A549 (cell line): ENCODE results near the gene CAPN2. TPM values are rescaled to one million over a fixed set of nuclear protein-coding genes. Genes with fewer than 3 reads are reported as not detected.

Source experiments
- ATAC-seq, 2 experiments: fragments of 200-7000 bp in 1 of 2; fragments of >200 bp in 1 of 2; cut with Nextera tagmentation in 1 of 2; cut with Tn5 transposase in 1 of 2; 3 replicates each; pipeline versions ENCODE4 v1.8.0 to v1.9.1; 2018 to 2020; ENCODE audit warnings: mild to moderate bottlenecking in 1 of 2, moderate library complexity in 1 of 2
- CTCF ChIA-PET: fragments of 300-600 bp; sonication (Branson Sonifier 250); formaldehyde crosslinking; extraction: SDS; loops from one replicate; lab custom pipeline; 2021; ENCODE audit warnings: antibody characterized with exemption, inconsistent platforms; lab: Yijun Ruan, JAX
- POLR2A ChIA-PET: fragments of 350-600 bp; formaldehyde crosslinking; extraction: SDS; loops from one replicate; lab custom pipeline; 2021; ENCODE audit warnings: antibody characterized with exemption, inconsistent platforms; lab: Yijun Ruan, JAX
- DNase-seq, 2 experiments: peaks; one replicate each; pipeline versions ENCODE4 v3.0.0 to v3.0.0-alpha.2; 2011 to 2016; ENCODE audit warnings: low read depth in 1 of 2, low spot score in 1 of 2
- FAIRE-seq: peaks from 2 replicates; lab custom pipeline; 2011; peaks lifted over from hg19 to GRCh38; lab: Jason Lieb, UNC
- H3K27ac ChIP-seq, 2 experiments: fragments of >200 bp; sonication (Bioruptor Twin); formaldehyde crosslinking; 3 replicates each; pipeline ENCODE4 v1.5.1; 2016 to 2017
- H3K4me1 ChIP-seq: fragments of >200 bp; sonication (Bioruptor Twin); formaldehyde crosslinking; 3 replicates; pipeline ENCODE4 v1.6.1; 2016
- H3K4me2 ChIP-seq: fragments of >200 bp; sonication (Bioruptor Twin); formaldehyde crosslinking; 3 replicates; pipeline ENCODE4 v1.6.1; 2016
- H3K4me3 ChIP-seq: fragments of >200 bp; sonication (Bioruptor Twin); formaldehyde crosslinking; 3 replicates; pipeline ENCODE4 v1.5.1; 2016
- H3K9me3 ChIP-seq: fragments of >200 bp; sonication (Bioruptor Twin); formaldehyde crosslinking; 3 replicates; pipeline ENCODE4 v1.6.1; 2016
- ATOH8 ChIP-seq: fragments of 250-450 bp; sonication (Bioruptor Pico); IDR thresholded peaks from 2 replicates; pipeline ENCODE4 v1.5.0; 2020; ENCODE audit warnings: low read depth, mild to moderate bottlenecking, moderate library complexity
- BCL3 ChIP-seq: fragments of >200 bp; sonication (Bioruptor Twin); formaldehyde crosslinking; IDR thresholded peaks from 3 replicates; pipeline ENCODE4 v1.6.1; 2016
- CBX8 ChIP-seq: fragments of 200-600 bp; sonication (generic); IDR thresholded peaks from 2 replicates; pipeline ENCODE4 v1.6.1; 2016
- CEBPB ChIP-seq, 2 experiments: fragments of >200 bp in 1 of 2; sonication (Bioruptor Twin) in 1 of 2; formaldehyde crosslinking in 1 of 2; IDR thresholded peaks; 2 replicates each; pipeline ENCODE4 v1.6.1; 2012 to 2016
- CHD2 ChIP-seq: fragments of 150-350 bp; IDR thresholded peaks from 2 replicates; pipeline ENCODE4 v1.6.1; 2014; ENCODE audit warnings: low read length; ENCODE audit not compliant: partially characterized antibody
- CHD4 ChIP-seq: fragments of 200-600 bp; sonication (generic); IDR thresholded peaks from 2 replicates; pipeline ENCODE4 v1.6.1; 2016; ENCODE audit warnings: antibody characterized with exemption, mild to moderate bottlenecking, borderline replicate concordance
- EHF ChIP-seq: fragments of 250-450 bp; sonication (Bioruptor Pico); IDR thresholded peaks from 2 replicates; pipeline ENCODE4 v1.5.0; 2020; ENCODE audit warnings: mild to moderate bottlenecking
- EHMT2 ChIP-seq: fragments of 200-600 bp; sonication (generic); IDR thresholded peaks from 2 replicates; pipeline ENCODE4 v1.6.1; 2016; ENCODE audit warnings: antibody characterized with exemption, low read depth, mild to moderate bottlenecking, moderate library complexity
- ESRRA ChIP-seq: fragments of 150-350 bp; IDR thresholded peaks from 2 replicates; pipeline ENCODE4 v1.6.1; 2014; ENCODE audit warnings: mild to moderate bottlenecking, low read length, borderline replicate concordance
- FOSB ChIP-seq: fragments of 250-450 bp; sonication (Bioruptor Pico); IDR thresholded peaks from 2 replicates; pipeline ENCODE4 v1.5.0; 2020; ENCODE audit warnings: mild to moderate bottlenecking, moderate library complexity
- FOXS1 ChIP-seq: fragments of 250-450 bp; sonication (Bioruptor Pico); IDR thresholded peaks from 2 replicates; pipeline ENCODE4 v1.5.0; 2020; ENCODE audit warnings: mild to moderate bottlenecking, moderate library complexity
- HDAC2 ChIP-seq: fragments of 200-600 bp; sonication (generic); IDR thresholded peaks from 2 replicates; pipeline ENCODE4 v1.6.1; 2016
- HOXB13 ChIP-seq: fragments of 250-450 bp; sonication (Bioruptor Pico); IDR thresholded peaks from 2 replicates; pipeline ENCODE4 v1.5.0; 2020; ENCODE audit warnings: low read depth, mild to moderate bottlenecking, moderate library complexity
- HOXB5 ChIP-seq: fragments of 250-450 bp; sonication (Bioruptor Pico); IDR thresholded peaks from 2 replicates; pipeline ENCODE4 v1.5.0; 2020; ENCODE audit warnings: mild to moderate bottlenecking, moderate library complexity
- JUN ChIP-seq, 2 experiments: fragments of >200 bp; sonication (Bioruptor Twin); formaldehyde crosslinking; IDR thresholded peaks; 2 replicates in 1 of 2; 3 replicates in 1 of 2; pipeline ENCODE4 v1.6.1; 2016 to 2017
- KDM1A ChIP-seq: fragments of 200-600 bp; sonication (generic); IDR thresholded peaks from 2 replicates; pipeline ENCODE4 v1.6.1; 2016; ENCODE audit warnings: low read depth, mild to moderate bottlenecking
- KDM5A ChIP-seq: fragments of 200-600 bp; sonication (generic); IDR thresholded peaks from 2 replicates; pipeline ENCODE4 v1.6.1; 2016; ENCODE audit warnings: antibody characterized with exemption, mild to moderate bottlenecking
- MAZ ChIP-seq: fragments of 150-350 bp; IDR thresholded peaks from 2 replicates; pipeline ENCODE4 v1.6.1; 2014; ENCODE audit warnings: antibody characterized with exemption, low read depth, low read length, borderline replicate concordance
- NFE2L2 ChIP-seq: fragments of 150-350 bp; conservative IDR thresholded peaks from 2 replicates; pipeline ENCODE4 v1.6.1; 2014; ENCODE audit warnings: low read length
- NPAS2 ChIP-seq: fragments of 250-450 bp; sonication (Bioruptor Pico); IDR thresholded peaks from 2 replicates; pipeline ENCODE4 v1.8.0; 2022; ENCODE audit warnings: mild to moderate bottlenecking, moderate library complexity, borderline replicate concordance
- NR3C1 ChIP-seq: fragments of >200 bp; sonication (Bioruptor Twin); formaldehyde crosslinking; IDR thresholded peaks from 3 replicates; pipeline ENCODE4 v1.6.1; 2017
- POLR2A ChIP-seq: IDR thresholded peaks from 2 replicates; pipeline ENCODE4 v1.6.1; 2012; ENCODE audit warnings: mild to moderate bottlenecking, low read length
- RCOR1 ChIP-seq: fragments of 150-350 bp; IDR thresholded peaks from 2 replicates; pipeline ENCODE4 v1.6.1; 2014; ENCODE audit warnings: antibody characterized with exemption, low read length, low read depth
- RFX5 ChIP-seq: fragments of 450-650 bp; IDR thresholded peaks from 2 replicates; pipeline ENCODE4 v1.7.1; 2014; ENCODE audit warnings: antibody characterized with exemption, mild to moderate bottlenecking, moderate library complexity
- SREBF2 ChIP-seq: fragments of 450-650 bp; IDR thresholded peaks from 2 replicates; pipeline ENCODE4 v1.6.1; 2014; ENCODE audit warnings: mild to moderate bottlenecking, moderate library complexity
- TFCP2L1 ChIP-seq: fragments of 250-450 bp; sonication (Bioruptor Pico); IDR thresholded peaks from 2 replicates; pipeline ENCODE4 v1.5.0; 2021; ENCODE audit warnings: mild to moderate bottlenecking
- TP53 ChIP-seq: fragments of 250-450 bp; sonication (Bioruptor Pico); IDR thresholded peaks from 2 replicates; pipeline ENCODE4 v1.5.0; 2021; ENCODE audit warnings: mild to moderate bottlenecking, moderate library complexity
- ZC3H11A ChIP-seq: fragments of 450-650 bp; IDR thresholded peaks from 2 replicates; pipeline ENCODE4 v1.6.1; 2014; ENCODE audit warnings: antibody characterized with exemption, mild to moderate bottlenecking
- WGBS: methylation state at CpG from one replicate; pipeline ENCODE4 v1.1.6; 2017; ENCODE audit errors: missing lambda C conversion rate; 5-methylcytosine and 5-hydroxymethylcytosine counted together
- polyA plus RNA-seq, 4 experiments: library from polyadenylated mRNA; depleted of rRNA in 3 of 4; stranded (reverse); fragments of >200 nt; fragmentation: RNase III in 1 of 4; extraction: RNeasy Plus Mini Kit Qiagen cat#74134 plus additional on column Dnase treatment in 1 of 4; gene quantifications; 2 replicates in 3 of 4; 3 replicates in 1 of 4; pipeline ENCODE4 v1.2.3, GENCODE V29; 2011 to 2017

CAPN2 gene
- polyA plus RNA-seq, 2 of the 4 experiments (the other 2 are of a cell fraction), result 199 to 300 TPM

GRCh38 chr1:223727541-223727940 is 15.2 kb downstream of the CAPN2 start:
- ChIA-PET POLR2A (interaction anchor here (0.6 kb wide), 1 partner anchor 30 kb away, joined by 7 read pairs; no protein-coding TSS in a partner anchor), CTCF (interaction anchor here (0.8 to 10.2 kb wide), 9 partner anchors 9 to 42 kb away, joined by 3 to 122 read pairs (median 4); no protein-coding TSS in a partner anchor)
- no peak for FAIRE-seq
- 50% methylated on average over 4 of the region's 4 CpGs for WGBS
- ATAC-seq, result no peak
- Histone ChIP-seq H3K27ac (peak overlapping the region; percentile 80 to 99), H3K4me2 (peak overlapping the region; percentile 78), H3K4me3 (0 out of 3 replicates have a peak overlapping the region, but pooled peaks have one; percentile 4), H3K9me3 (no peaks in the 10 kb centered on the region), H3K4me1 (peaks cover 90% of the 10 kb centered on the region)
- DNase-seq, result no peak
- no peak for TF ChIP-seq CEBPB (IDR thresholded peaks at IDR 0.05)
- TF ChIP-seq NPAS2 (CRISPR knock-in tag), result no peak
- TF ChIP-seq ATOH8 (CRISPR knock-in tag), result no peak
- no peak for TF ChIP-seq KDM5A
- TF ChIP-seq TFCP2L1 (CRISPR knock-in tag), result no peak
- no peak for TF ChIP-seq FOSB (CRISPR knock-in tag)
- no peak for TF ChIP-seq ZC3H11A
- no peak for TF ChIP-seq RCOR1
- TF ChIP-seq TP53 (CRISPR knock-in tag), result no peak
- TF ChIP-seq NFE2L2, result no peak
- TF ChIP-seq FOXS1, result no peak
- no peak for TF ChIP-seq JUN (IDR thresholded peaks at IDR 0.05)
- no peak for TF ChIP-seq CHD4
- TF ChIP-seq EHMT2, result no peak
- no peak for TF ChIP-seq POLR2A

- no peak for FAIRE-seq
- no peak for DNase-seq
- TF ChIP-seq RFX5 (no peak), CEBPB (IDR thresholded peaks at IDR 0.05) (no peak), EHF (CRISPR knock-in tag) (no peak), HOXB13 (CRISPR knock-in tag) (no peak), SREBF2 (no peak), ZC3H11A (no peak), HDAC2 (no peak), NR3C1 (no peak), KDM1A (no peak), ESRRA (no peak), EHMT2 (no peak), CHD2 (no peak)
- H3K27ac ChIP-seq, result peak overlapping the region in 1 of 2 experiments; percentile 86; a peak in 3 of 6 replicates
- H3K4me1 ChIP-seq, result peaks cover 90% of the 10 kb centered on the region
- ATAC-seq, result no peak
- 87% methylated on average over 4 of the region's 4 CpGs for WGBS
- no peaks in the 10 kb centered on the region for H3K9me3 ChIP-seq
- POLR2A ChIA-PET, result no interaction called here
- peak overlapping the region; percentile 77; the same call in 1 of the 3 replicates for H3K4me2 ChIP-seq
- no peak overlapping the region for H3K4me3 ChIP-seq
- CTCF ChIA-PET, result interaction anchor here (0.7 to 10.2 kb wide), 5 partner anchors 18 to 1193 kb away, joined by 3 to 122 read pairs (median 3); partner anchors contain the start of genes CAPN2 and TP53BP2
Measured at GRCh38 chr1:223729906-223730305, 17.6 kb downstream of the CAPN2 start.

- H3K4me1 ChIP-seq, result peaks cover 85% of the 10 kb centered on the region
- WGBS, result 50% methylated on average over 4 of the region's 4 CpGs
- peak overlapping the region; percentile 69 to 86 for H3K27ac ChIP-seq
- POLR2A ChIA-PET, result no interaction called here
- H3K4me3 ChIP-seq, result peak overlapping the region; percentile 1; the same call in 1 of the 3 replicates
- DNase-seq (no peak), FAIRE-seq (no peak), ATAC-seq (no peak)
- no peaks in the 10 kb centered on the region for H3K9me3 ChIP-seq
- H3K4me2 ChIP-seq, result peak overlapping the region; percentile 77
- CTCF ChIA-PET, result interaction anchor here (0.8 to 10.2 kb wide), 7 partner anchors 9 to 1192 kb away, joined by 3 to 122 read pairs (median 3); partner anchors contain the start of genes CAPN2 and TP53BP2
- TF ChIP-seq CBX8 (no peak), FOXS1 (no peak), HDAC2 (no peak), BCL3 (no peak), KDM5A (no peak), KDM1A (no peak), TP53 (CRISPR knock-in tag) (no peak), EHF (CRISPR knock-in tag) (no peak), HOXB5 (CRISPR knock-in tag) (no peak), MAZ (no peak)
Measured at GRCh38 chr1:223730479-223731132, 18.3 kb downstream of the CAPN2 start.
